Measurements from ENCODE around the gene IDUA.
A peak's percentile ranks its signal among the peaks of the same experiment; 100 is the strongest.
"Not testable (repeated sequence)": the region's sequence is repeated elsewhere in the genome, so short reads cannot be mapped to it uniquely, and the experiment has no call there.

The IDUA gene

DNA sequence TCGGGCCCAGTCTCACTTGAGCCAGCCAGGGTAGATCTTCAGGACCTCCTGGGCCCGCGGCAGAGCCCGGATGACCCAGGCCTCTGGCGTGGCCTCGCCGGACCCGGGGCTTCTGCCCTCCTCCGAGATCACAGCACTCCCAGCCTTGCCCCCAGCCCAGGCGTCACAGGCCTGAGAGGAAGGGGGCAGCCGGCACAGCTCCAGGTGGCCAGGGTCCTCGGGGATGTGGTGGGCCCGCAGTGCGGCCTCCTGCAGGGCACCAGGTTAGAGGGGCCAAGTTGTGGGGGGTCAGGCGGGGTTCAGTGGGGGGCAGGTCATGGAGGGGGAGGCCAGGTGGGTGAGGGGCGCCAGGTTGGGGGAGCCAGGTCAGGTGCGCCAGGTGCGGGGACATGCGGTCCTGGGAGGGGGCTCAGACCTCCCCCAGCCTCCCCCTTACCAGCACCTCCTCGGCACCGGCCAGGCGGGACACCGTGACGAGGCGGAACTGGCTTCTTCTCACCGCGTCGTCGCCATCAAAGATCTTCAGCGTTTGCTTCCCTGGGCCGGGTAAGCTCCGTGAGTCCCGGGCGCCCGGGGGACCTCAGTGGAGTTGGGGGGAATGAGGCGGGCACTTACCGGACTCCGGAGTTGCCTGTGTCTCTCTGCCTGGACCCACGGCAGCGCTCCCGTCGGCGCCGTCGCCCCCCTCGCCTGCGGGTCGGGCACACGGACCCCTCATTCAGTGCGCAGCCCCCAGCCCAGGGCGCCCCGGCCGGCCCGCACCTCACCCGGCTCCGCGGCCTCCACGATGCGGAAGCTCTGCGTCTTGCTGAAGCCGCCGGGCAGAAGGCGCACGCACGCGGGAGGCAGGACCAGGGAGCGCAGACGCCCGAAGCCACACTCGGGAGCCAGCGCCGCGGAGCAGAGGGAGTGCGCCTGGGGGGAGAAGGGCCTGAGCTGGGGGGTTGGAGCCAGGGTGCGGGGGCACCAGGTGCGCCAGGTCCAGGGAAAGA lies 19.4 kb upstream of the IDUA start:
- DNase-seq: no peak

DNA sequence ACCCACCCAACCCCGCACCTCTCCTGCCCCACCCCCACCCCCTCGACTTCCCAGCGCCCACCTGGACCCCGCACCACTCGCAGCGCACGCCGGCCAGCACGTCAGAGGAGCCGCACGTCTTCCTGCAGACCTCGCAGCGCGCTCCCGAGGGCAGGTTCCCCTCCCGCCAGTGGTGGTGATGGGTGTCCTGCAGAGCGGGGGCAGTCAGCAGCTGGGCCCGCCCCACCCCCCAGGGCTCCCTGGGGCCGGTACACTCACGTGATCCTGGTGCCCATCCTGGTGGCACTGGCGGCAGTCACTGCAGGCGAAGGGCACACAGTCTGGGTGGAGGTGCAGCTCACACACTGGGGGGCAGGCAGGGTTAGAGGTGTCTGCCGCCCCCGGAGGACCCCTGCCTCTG lies 18.6 kb upstream of the IDUA start:
- DNase-seq: no peak

DNA sequence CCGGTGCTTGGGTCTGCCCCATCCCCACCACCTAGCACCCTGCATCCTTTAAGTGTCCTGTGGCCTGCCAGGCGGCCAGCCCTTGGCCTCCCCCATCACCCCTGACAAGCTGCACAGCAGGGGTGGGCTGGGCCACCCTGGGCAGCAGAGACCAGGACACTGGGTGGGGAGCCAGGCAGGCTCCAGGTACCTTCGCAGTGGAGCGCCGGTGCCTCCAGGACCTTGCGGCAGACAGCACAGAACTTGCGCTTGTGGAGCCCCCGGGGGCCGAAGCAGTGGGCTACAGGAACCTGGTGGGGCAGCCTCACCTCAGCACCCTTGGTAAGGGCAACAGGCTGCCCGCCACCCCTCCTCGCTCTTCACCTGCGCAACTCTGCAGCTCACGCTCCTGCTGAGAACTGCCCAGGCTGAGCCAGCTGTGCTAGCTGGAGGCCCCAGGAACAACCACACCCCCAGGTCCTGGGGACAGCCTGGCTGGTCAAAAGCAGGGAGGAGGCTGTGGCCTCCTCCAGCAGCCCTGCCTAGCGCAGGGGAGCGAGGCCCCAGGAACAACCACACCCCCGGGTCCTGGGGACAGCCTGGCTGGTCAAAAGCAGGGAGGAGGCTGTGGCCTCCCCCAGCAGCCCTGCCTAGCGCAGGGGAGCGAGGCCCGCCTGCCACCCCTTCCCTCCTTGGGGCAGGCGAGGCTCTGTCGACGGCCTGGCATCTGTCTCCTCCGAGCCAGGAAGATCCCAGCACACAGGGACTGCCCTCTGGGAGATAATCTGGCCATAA lies 18.0 kb upstream of the IDUA start:
- no peak for DNase-seq

DNA sequence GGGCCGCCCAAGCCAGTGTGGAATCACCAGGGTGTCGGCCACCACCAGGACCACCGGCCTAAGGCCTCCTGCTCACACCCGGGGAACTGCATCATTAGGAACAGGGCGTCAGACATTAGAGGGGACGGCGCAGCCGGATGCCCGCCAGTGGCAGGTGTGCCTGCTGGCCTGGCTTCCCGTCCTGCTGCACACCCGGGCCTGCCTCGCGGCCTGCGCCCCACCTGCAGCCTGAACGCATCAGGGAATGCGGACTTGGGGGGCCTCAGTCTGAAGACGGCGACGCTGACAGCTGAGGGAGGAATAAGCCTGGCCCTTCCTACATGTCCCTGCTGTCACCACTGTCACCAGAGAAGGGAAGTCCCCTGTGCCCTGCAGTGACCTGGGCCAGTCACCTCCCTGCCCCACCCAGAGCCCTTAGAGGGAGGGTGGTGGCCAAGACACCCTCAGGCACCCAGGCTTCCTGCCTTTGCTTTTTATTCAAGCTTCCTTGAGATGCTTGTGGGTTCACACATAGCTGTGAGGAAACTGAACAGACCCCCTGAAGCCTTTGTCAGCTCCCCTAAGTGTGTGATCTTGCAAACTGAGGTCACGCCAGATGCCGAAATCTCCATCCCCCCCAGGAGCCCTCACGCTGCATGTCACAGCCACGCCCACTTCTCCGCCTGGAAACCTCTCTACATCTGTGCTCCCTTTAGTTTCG lies 16.6 kb upstream of the IDUA start:
- no peak for DNase-seq

DNA sequence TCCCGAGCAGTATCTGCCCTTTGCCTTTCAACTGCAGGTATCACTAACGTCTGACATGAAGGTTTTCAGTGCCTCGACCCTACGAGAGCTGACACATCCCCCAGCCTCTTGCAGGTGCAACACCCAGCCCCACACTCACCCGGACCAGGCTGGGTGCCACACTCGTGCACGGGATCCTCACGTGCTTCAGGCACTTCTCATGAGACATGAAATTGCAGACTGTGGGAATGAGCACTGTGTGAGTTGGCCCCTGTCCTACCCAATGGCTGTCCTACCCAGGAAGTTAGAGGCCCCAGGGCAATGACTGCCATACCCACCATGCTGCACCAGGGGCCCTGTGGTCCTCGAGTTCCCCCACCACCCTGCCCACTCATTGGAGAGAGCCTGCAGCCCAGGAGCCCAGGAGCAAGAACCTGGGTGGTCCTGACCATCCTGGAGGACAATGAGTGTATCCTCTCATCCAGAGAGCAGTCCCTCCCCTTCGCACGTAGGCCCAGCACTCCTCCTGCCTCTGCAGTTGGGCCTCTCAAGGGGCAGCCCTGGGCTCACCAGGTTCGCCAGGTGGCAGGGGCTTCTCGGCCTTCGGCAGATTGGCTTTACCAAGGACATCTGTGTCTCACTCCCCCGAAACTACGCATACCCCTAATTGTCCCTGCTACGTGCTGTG lies 15.9 kb upstream of the IDUA start:
- no peak for DNase-seq

DNA sequence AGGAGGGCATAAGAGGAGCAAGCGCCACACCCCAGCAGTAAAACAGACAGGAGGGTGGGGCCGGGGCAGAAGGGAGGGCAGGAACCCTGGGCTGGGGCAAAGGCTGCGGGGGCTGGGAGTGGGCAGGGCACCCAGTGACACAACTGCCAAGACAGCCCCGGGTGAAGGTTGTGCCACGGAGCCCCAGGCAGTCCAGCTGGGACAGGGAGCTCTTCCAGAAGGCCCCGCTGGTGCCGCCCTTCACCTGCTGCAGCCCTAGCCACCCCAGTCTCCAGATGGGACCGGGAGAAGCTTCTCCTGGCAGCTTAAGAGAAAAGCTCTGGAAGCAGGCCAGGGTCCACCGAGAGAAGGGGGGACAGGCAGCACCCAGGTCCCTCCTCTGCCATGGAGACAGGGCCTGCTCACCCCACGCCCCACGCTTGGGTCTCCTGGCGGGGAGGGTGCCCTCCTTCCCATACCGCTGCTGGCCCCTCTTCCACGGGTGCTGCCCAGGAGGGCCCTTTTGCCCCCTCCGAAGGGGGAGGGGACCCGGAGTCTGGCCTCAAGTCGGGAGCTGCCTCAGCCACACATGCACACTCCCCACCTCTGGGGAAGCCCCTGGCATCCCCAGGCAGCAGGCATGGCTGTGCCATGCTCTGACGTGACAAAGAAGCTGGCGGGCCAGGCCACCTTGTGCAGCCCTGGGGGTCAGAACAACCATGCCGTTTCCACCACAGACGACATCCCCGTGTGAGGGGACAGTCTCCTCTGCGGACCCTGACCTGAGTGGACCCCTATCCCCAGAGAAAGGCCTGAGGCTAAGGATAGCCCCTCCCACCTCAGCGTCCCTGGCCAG lies 15.0 kb upstream of the IDUA start:
- no peak for DNase-seq

DNA sequence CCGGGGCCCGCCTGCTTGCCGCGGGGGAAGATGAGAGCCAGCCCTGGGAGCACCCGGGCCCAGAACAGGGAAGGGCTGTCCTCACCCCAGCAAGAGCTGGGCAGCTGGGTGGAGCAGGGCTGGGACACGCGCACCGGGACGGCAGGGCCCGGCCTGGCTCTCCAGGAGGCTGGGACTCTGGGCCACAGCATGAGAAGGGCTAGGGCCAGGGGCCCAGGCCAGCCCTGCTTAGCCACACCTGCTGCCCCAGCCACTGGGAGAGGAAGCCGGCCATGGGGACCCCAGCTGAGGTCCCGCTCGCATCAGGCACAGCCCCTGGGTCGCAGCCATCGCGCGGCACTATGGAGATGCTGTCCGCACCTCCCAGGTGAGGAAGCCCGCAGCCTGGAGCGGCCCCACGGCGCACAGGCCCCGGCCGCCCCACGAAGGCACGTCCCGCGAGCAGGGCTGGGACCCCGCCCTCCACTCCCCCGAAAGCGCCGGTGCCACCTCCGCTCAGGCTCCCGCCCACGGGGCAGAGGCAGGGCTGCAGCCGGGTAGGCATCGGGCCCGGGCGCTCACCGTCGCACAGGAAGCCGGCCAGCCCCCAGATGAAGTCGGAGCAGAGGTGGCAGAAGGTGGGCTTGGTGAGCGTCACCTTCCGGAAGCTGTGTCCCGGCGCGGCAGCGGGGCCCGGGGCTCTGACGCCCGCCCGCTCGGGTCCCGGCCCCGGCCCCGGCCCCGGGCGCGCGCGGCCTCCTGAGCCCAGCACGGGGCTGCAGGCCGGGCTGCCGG lies 14.0 kb upstream of the IDUA start:
- peak; percentile 63 for DNase-seq

DNA sequence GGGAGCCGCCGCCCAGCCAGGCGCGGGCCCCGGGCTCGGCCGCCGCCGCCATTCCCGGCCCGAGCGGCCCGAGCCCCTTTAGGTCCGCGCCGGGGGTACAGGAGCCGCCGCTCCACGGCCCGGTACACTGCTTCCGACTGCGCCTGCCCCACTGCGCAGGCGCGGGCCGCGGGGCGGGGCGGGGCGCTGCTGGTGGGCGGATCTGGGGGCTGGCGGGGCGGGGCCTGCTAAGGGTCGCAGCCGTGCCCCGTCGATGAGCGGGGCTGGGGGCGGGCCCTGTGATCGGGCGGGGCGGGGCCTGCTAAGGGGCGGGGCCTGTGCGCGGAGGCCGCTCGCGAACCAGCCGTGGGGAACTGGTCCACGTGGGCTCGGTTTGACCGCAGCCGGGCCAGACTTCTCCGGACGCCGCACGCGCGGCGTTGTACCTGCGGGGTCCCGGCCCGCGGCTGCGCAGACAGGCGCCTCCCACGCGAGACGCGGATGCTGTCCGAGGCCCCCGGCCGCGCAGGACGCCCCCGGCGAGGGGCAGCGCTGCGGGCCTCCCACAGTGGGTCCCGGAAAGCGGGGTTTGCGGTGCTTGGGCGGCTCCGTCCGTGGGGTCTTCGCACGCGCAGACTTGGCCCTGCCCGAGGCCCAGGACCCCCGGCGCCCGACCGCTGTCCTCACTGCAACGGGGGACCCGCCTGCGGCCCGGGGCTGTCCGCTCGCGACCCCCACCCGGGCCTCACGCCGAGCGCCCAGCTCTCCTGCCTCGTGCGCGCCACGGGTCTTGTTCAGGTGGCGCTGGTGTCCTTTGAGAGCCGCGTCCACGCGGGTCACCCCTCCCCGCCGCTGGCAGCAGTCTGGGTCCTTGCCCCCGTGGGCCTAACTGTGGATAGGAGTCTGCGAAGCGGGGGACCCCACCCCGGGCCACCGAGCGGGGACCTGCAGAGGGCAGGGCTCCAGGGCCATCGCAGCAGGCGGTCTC lies 13.1 kb upstream of the IDUA start, which contains the start of gene DGKQ:
DGKQ (minus strand) TSS at position 139 of the 967 bp plus-strand sequence; CDS start at position 52, 87 bp downstream.
- DNase-seq: peak; percentile 89

DNA sequence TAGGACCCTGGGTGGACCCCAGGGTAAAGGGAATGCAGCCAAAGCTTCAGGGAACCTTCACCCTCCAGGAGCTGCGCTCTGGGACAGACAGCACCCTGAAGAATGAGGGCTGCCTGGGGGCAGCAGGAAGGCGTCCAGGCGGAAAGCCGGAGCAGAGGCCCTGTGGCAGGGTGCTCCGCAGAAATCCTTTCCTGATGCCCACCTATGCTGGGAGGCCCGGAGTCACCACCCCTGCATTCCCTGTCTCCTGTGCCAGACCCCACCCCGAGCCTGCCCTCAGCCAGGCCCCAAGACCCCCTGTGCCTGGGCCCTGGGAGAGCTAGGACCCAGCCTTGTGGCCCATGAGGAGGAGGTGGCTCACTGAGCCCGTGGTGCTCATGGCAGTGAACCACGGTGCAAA lies 12.2 kb upstream of the IDUA start:
- DNase-seq: no peak

DNA sequence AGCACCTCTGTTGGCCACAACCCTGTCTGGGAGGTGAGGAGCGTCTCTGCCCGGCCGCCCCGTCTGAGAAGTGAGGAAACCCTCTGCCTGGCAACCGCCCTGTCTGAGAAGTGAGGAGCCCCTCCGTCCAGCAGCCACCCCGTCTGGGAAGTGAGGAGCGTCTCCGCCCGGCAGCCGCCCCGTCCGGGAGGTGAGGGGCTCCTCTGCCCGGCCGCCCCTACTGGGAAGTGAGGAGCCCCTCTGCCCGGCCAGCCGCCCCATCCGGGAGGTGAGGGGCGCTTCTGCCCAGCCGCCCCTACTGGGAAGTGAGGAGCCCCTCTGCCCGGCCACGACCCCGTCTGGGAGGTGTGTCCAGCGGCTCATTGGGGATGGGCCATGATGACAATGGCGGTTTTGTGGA lies 10.8 kb upstream of the IDUA start:
- DNase-seq: not testable (repeated sequence)

DNA sequence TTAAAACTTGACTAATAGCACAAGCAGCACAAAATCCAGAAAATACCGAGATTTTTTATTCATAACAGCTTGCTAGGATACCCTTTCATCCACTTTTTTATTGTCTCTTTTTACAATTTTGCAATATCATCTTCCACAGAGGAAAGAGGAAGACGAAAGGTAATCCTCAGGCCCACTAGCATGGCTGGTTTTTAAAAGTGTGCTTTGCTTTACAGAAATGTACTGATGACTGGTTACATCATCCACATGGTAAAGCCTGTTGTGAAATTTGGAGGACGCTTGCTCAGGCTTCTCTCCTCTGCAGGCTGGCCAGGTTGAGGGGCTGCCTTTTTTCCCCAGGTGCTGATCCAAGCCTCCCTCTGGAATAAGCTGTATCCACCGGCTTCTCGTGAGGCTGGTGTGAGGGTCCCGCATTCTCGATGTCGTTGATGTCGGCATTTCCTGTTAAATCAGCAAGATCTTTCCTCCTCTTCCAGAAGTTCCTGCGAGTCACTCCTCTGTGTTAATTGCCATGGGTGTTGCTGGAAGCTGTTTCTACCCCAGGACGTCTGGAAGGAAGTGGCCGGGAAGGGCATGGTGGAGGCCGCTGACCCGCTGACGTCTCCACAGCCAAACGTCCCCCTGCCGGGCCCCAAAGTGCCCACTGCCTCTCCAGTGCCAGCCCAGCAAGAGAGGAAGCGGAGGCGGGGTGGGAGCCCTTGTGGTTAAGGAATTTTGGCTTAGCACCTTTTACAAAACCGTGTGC lies 7.7 kb upstream of the IDUA start:
- DNase-seq: no peak

DNA sequence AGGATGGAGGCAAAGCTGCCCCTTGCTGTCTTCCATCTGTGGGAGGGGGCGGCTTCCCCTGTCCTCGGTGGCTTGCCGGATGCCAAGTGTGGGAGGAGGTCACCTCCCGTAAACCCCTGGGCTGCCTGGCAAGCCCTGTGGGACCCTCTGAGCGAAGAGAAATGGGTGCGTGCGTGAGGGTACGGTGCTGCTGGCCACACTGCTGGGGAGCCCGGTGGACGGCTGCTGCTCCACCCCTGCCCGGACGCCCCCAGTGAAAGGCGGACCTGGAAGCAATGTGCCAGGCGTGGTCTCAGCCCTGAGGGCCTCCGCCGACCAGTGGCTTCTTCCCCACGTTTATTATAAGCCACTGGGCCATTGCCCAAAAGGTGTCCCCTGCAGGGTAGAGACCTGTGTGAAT lies 4.6 kb upstream of the IDUA start:
- no peak for DNase-seq

DNA sequence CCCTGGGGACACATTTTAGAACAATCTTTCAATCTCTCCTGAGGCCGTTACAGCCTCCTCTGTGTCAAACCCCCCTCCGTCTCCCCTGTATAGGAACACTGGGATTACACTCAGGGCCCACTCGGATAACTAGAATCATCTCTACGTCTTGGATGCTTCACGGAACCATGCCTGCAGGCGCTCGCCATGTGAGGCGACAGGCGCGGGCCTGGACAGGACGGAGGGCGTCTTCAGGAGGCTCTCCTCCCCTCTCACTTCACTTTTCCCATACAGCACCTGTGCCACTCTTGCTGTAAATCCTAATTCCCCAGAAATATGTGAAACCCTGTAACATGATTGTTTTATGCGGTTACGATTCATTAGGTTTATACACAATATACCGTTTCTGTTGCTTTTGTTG lies 4.0 kb upstream of the IDUA start:
- DNase-seq: no peak

DNA sequence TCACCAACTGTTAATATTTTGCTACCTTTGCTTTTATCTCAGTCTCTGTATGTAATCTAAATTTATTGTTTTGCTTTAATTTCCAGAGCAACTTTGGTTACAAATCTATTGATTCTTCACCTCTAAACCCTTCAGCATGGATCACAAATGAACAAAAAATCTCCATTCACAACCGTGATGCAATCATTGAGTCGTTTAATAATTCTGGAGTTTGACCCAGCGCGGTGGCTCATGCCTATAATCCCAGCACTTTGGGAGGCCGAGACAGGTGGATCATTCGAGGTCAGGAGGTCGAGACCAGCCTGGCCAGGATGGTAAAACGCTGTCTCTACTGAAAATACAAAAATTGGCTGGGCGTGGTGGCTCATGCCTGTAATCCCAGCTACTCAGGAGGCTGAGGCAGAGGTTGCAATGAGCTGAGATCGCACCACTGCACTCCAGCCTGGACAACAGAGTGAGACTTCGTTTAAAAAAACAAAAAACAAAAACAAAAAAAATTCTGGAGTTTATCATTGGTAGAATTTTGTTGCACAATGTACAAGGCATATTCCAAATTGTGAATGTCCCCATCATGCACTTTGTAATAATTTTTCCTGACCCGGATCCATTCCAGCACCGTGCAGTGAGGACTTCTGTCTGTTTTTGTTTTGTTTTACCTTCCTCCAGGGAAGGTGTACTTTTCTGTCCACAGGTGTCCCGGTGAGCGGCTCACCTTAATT lies 2.3 kb upstream of the IDUA start:
- no peak for DNase-seq

DNA sequence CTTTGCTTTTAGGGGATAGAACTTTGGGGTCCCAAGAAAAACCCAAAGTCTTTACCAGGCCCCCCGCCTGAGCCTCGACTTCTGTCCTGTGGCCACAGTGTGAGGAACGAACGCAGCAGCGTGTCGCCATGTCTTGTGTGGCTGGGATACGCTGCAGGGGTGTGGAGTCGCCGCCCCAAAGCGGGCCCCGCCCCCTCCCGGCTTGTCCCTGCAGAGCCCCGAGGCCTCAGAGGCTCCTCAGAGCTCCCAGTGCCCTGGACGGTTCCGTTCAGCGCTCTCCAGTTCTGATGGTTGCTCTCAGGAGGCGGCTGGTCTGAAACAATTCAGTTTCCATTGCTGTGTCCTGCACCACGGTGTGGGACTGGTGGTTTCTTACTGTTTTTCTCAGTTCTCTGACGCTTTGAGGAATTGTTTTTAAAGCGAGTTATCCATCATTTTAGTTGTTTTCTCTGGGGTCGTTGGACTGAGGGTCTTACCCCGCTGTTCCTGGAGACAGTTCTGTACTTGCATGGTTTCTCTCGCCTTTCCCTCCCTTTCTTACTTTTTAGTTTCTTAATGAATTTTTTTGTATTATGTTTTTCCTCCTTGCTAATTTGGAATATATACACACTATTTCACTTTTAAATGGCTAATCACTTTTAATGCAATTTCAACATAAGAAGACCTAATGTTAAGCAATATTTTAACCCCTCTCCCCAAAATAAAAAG lies 1.6 kb upstream of the IDUA start:
- DNase-seq: peak; percentile 73

DNA sequence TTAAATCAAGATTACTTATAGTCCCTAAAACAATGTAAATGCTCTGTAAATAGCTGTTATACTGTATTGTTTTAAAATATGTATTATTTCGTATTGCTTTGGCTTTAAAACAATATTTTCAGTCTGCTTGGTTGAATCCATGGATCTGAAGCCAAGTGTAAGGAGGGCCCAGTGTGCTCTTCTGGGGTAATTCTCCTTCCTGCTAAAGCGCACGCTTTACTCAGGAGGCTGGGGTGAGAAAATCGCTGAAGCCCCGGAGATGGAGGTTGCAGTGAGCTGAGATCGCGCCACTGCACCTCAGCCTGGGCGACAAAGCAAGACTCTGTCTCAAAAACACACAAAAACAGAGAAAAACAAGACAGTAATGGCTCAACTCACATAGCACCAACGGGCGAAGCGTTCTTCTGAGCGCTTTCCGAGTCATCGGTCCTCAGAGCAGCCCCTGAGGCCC lies 391 bp upstream of the IDUA start:
- DNase-seq: no peak

Data from stimulated activated CD4-positive, alpha-beta T cell treated with anti-CD3 and anti-CD28 coated beads, Interleukin-12 subunit alpha, Interleukin-12 subunit beta, amount 100 ng/mL, for 4 hours (primary cell).